Raji (cell line): ENCODE results near the gene MAPKAP1.

Experiments
- POLR2A ChIP-seq: IDR thresholded peaks from 2 replicates; pipeline ENCODE4 v1.6.1; 2011; ENCODE audit warnings: low read depth, low read length, control low read depth; ENCODE audit not compliant: insufficient read depth

MAPKAP1 gene

GRCh38 chr9:125659201-125659840, 47.7 kb downstream of the MAPKAP1 start:
- no peak for TF ChIP-seq POLR2A

- no peak for TF ChIP-seq POLR2A
Measured at GRCh38 chr9:125656560-125656959, 50.4 kb downstream of the MAPKAP1 start.

- no peak for TF ChIP-seq POLR2A
Measured at GRCh38 chr9:125655691-125656410, 51.2 kb downstream of the MAPKAP1 start.

GRCh38 chr9:125655066-125655633, 51.9 kb downstream of the MAPKAP1 start:
- TF ChIP-seq POLR2A = no peak

- no peak for TF ChIP-seq POLR2A
Measured at GRCh38 chr9:125654121-125654520, 52.9 kb downstream of the MAPKAP1 start.

- TF ChIP-seq POLR2A = no peak
Measured at GRCh38 chr9:125653325-125653724, 53.7 kb downstream of the MAPKAP1 start.

GRCh38 chr9:125652759-125653158, 54.2 kb downstream of the MAPKAP1 start:
- no peak for TF ChIP-seq POLR2A

GRCh38 chr9:125652233-125652594, 54.8 kb downstream of the MAPKAP1 start:
- TF ChIP-seq POLR2A = no peak

GRCh38 chr9:125651576-125652232, 55.3 kb downstream of the MAPKAP1 start:
- no peak for TF ChIP-seq POLR2A

GRCh38 chr9:125650271-125650737, 56.7 kb downstream of the MAPKAP1 start:
- TF ChIP-seq POLR2A = no peak

- TF ChIP-seq POLR2A = no peak
Measured at GRCh38 chr9:125649826-125650225, 57.2 kb downstream of the MAPKAP1 start.

GRCh38 chr9:125649315-125649714, 57.7 kb downstream of the MAPKAP1 start:
- TF ChIP-seq POLR2A = no peak

GRCh38 chr9:125648294-125648693, 58.7 kb downstream of the MAPKAP1 start:
- no peak for TF ChIP-seq POLR2A

GRCh38 chr9:125646621-125647100, 60.3 kb downstream of the MAPKAP1 start:
- no peak for TF ChIP-seq POLR2A

GRCh38 chr9:125646217-125646616, 60.8 kb downstream of the MAPKAP1 start:
- no peak for TF ChIP-seq POLR2A
